BJ (cell line): ENCODE results near the gene IL9. TPM values are rescaled to one million over a fixed set of nuclear protein-coding genes. Genes with fewer than 3 reads are reported as not detected.

Experiments used
- CTCF ChIA-PET: fragments of 350-600 bp; formaldehyde crosslinking; extraction: SDS; loops from one replicate; lab custom pipeline; 2021; ENCODE audit warnings: antibody characterized with exemption, inconsistent platforms; lab: Yijun Ruan, JAX
- POLR2A ChIA-PET: fragments of 300-600 bp; sonication (Branson Sonifier 250); formaldehyde crosslinking; extraction: SDS; loops from one replicate; lab custom pipeline; 2021; ENCODE audit warnings: antibody characterized with exemption; lab: Charles Lee
- DNase-seq: peaks from one replicate; pipeline ENCODE4 v3.0.0-alpha.2; 2011; ENCODE audit warnings: low read depth
- H3K27me3 ChIP-seq: 2 replicates; pipeline ENCODE4 v1.6.0; 2011; ENCODE audit warnings: low read length; ENCODE audit not compliant: control insufficient read depth, insufficient read depth
- H3K36me3 ChIP-seq: 2 replicates; pipeline ENCODE4 v1.5.1; 2011; ENCODE audit warnings: low read length; ENCODE audit not compliant: control insufficient read depth, insufficient read depth
- H3K4me3 ChIP-seq: 2 replicates; pipeline ENCODE4 v1.5.1; 2011; ENCODE audit warnings: low read depth, mild to moderate bottlenecking, control low read depth, low read length
- polyA minus RNA-seq: library from RNA; depleted of rRNA, polyadenylated mRNA; stranded (reverse); fragments of >200 nt; gene quantifications from 2 replicates; pipeline ENCODE4 v1.2.3, GENCODE V29; 2011; rRNA and poly(A)+ RNA removed
- polyA plus RNA-seq: library from polyadenylated mRNA; depleted of rRNA; stranded (reverse); fragments of >200 nt; gene quantifications from 2 replicates; pipeline ENCODE4 v1.2.3, GENCODE V29; 2011; rRNA removed
- TF ChIP-seq, protein P1 (sequence below): IDR thresholded peaks from 2 replicates; pipeline ENCODE4 v1.5.1; 2011; ENCODE audit warnings: low read depth, mild to moderate bottlenecking, control low read depth, inconsistent platforms, low read length, moderate library complexity; ENCODE audit not compliant: insufficient read depth

IL9 gene
- polyA plus RNA-seq (not detected in 2 replicates), polyA minus RNA-seq (not detected in 2 replicates)

DNA sequence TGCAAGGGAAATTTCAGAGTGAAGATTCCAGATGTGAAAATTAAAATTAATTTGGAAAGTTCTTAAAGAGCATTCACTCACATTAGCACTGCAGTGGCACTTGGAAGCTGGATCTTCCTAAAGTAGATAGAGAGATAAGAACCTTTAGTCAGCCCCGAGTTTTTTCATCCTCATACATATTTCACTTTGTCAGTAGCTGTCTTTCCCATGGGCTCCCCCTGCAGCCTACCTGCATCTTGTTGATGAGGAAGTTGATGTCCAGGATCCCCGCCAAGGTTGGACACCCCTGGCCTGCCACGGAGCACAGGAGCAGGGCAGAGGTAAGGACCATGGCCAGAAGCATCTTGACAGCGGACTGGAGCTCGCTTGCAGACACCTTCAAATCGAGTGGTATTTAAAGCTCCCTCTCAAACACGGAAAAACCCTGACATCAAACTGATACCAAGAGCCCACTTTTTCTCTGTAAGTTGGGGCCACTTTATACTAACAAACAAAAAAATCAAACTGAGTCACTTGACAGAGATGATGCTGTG, at the start of gene IL9:
Gene IL9 (minus strand): TSS at position 368 of the 533 bp plus-strand sequence. CDS start 25 bp downstream, at position 343.
- no peaks in the 10 kb centered on the region for H3K36me3 ChIP-seq
- no peak within 1 kb of the TSS for H3K4me3 ChIP-seq
- ChIA-PET CTCF (interaction anchor here (1.6 kb wide), 1 partner anchor 316 kb away, joined by 4 read pairs; no protein-coding TSS in a partner anchor), POLR2A (no interaction called here)
- peaks cover 4% of the 10 kb centered on the region for H3K27me3 ChIP-seq
- TF ChIP-seq, protein P1, sequence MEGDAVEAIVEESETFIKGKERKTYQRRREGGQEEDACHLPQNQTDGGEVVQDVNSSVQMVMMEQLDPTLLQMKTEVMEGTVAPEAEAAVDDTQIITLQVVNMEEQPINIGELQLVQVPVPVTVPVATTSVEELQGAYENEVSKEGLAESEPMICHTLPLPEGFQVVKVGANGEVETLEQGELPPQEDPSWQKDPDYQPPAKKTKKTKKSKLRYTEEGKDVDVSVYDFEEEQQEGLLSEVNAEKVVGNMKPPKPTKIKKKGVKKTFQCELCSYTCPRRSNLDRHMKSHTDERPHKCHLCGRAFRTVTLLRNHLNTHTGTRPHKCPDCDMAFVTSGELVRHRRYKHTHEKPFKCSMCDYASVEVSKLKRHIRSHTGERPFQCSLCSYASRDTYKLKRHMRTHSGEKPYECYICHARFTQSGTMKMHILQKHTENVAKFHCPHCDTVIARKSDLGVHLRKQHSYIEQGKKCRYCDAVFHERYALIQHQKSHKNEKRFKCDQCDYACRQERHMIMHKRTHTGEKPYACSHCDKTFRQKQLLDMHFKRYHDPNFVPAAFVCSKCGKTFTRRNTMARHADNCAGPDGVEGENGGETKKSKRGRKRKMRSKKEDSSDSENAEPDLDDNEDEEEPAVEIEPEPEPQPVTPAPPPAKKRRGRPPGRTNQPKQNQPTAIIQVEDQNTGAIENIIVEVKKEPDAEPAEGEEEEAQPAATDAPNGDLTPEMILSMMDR, result no peak
- no peak for DNase-seq

DNA sequence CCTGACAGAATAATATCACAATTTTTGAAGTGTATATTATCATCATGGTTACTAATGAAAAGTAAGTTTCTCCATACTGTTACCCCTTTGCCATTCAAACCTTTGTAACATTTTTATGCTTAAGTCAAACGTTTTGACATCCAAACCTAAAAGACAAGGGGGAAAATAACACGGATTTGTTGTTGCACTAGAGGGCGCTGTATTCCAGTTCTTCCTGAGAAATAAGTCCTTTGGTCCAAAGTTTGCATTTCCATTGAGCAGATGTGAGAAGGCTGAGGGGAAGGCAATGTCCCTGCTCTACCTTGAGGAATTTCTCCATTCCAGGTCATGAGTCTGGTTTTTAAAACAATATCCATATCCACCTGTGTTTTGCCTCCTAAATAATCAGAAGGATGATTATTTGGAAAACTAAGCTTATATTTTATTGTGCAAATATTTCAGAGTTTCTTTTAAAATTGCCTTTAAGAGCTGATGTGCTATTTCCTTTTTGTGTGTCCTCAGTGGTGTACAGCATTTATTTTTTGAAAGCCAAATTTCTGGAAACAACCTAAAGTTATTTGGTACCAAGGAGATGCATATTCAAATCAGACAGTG, 49.4 kb upstream of the IL9 start:
- H3K36me3 ChIP-seq, result no peaks in the 10 kb centered on the region
- no peak overlapping the region for H3K4me3 ChIP-seq
- 0 out of 2 replicates have a peak, but pooled peaks cover 4% of the 10 kb centered on the region for H3K27me3 ChIP-seq
- TF ChIP-seq, protein P1, result peak; percentile 66
- CTCF ChIA-PET, result interaction anchor here (0.7 to 2.7 kb wide), 21 partner anchors 8 to 267 kb away, joined by 3 to 37 read pairs (median 4); partner anchors contain the start of gene TGFBI
- peak; percentile 23 for DNase-seq
- POLR2A ChIA-PET, result no interaction called here

DNA sequence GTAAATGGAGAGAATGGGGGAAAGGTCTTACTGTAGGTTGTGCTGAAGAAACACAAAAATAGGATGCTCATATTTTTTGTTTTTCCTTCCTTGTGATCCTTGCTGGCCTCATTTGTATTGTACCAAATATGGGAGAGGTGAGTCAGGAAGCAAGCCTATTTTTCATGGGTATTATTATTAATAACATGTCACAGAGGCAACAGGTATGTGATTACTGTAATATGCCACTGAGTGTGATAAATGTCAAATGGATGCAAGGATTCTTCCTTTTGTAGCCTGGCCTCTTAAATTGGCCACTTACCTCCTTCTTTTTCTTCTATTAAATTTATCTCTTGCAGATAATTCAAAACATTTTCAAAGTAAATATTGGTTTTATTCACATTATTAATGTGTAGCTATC, 48.9 kb upstream of the IL9 start:
- Histone ChIP-seq H3K36me3 (no peaks in the 10 kb centered on the region), H3K4me3 (no peak overlapping the region), H3K27me3 (0 out of 2 replicates have a peak, but pooled peaks cover 4% of the 10 kb centered on the region)
- ChIA-PET POLR2A (no interaction called here), CTCF (interaction anchor here (0.8 to 2.7 kb wide), 12 partner anchors 19 to 267 kb away, joined by 3 to 37 read pairs (median 4); no protein-coding TSS in a partner anchor)
- DNase-seq, result no peak
- TF ChIP-seq, protein P1, result no peak

DNA sequence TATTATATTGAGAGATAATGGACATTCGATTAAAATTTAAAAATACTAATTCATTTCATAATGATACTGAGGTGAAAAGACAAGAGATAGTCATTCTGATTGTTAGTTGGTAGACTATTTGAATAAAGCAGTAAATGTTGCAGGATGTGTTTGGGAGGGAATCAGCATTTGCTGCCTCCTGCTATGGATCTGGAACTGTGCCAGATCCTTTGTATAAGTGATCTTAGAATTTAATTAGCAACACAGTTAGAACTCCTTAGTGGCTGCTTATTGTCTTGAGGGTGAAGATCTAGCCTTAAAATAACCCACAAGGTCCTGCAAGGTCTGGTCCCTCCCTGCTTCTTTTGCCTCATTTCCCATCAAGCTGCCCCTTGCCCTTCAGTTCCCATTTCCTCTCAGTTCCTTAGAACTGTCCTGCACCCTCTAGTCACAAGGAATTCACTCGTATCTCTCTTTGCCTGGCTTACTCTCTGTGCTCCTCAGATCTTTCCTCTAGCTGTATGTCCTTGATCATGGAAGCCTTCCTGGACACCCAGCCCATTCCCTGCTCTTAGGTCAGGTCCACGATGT, 46.6 kb upstream of the IL9 start:
- 0 out of 2 replicates have a peak, but pooled peaks cover 4% of the 10 kb centered on the region for H3K27me3 ChIP-seq
- POLR2A ChIA-PET, result no interaction called here
- DNase-seq, result no peak
- CTCF ChIA-PET, result interaction anchor here (0.6 to 2.0 kb wide), 8 partner anchors 16 to 269 kb away, joined by 3 to 9 read pairs (median 4); no protein-coding TSS in a partner anchor
- TF ChIP-seq, protein P1, result no peak
- H3K36me3 ChIP-seq, result no peaks in the 10 kb centered on the region
- H3K4me3 ChIP-seq, result no peak overlapping the region

DNA sequence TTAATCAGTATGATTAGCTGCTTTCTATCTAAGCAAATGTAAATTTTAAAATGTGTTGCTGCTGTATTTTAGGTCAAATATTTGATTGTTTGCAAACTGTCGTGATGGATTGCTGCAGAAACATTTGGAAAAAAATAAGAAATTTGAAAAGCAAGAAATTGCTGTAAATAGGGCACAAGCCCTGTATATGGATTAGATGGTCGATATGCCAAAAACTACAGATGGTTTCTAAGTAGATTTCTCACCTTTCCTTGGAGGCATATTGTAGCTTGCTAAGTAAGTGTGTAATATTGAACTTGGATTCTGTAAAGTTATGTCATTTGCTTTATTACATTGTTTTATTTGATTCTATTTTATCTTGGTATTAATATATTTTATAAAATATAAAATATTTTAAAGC, 46.1 kb upstream of the IL9 start:
- TF ChIP-seq, protein P1, result no peak
- CTCF ChIA-PET, result interaction anchor here (0.6 to 2.0 kb wide), 6 partner anchors 54 to 270 kb away, joined by 3 to 5 read pairs (median 4); no protein-coding TSS in a partner anchor
- POLR2A ChIA-PET, result no interaction called here

More for the DNA sequence above, 46.1 kb upstream of the IL9 start:
- no peak for DNase-seq
- H3K27me3 ChIP-seq, result 0 out of 2 replicates have a peak, but pooled peaks cover 4% of the 10 kb centered on the region
- H3K4me3 ChIP-seq, result no peak overlapping the region
- no peaks in the 10 kb centered on the region for H3K36me3 ChIP-seq
